ENCODE data around the gene TTC9B.

The TTC9B gene

DNA sequence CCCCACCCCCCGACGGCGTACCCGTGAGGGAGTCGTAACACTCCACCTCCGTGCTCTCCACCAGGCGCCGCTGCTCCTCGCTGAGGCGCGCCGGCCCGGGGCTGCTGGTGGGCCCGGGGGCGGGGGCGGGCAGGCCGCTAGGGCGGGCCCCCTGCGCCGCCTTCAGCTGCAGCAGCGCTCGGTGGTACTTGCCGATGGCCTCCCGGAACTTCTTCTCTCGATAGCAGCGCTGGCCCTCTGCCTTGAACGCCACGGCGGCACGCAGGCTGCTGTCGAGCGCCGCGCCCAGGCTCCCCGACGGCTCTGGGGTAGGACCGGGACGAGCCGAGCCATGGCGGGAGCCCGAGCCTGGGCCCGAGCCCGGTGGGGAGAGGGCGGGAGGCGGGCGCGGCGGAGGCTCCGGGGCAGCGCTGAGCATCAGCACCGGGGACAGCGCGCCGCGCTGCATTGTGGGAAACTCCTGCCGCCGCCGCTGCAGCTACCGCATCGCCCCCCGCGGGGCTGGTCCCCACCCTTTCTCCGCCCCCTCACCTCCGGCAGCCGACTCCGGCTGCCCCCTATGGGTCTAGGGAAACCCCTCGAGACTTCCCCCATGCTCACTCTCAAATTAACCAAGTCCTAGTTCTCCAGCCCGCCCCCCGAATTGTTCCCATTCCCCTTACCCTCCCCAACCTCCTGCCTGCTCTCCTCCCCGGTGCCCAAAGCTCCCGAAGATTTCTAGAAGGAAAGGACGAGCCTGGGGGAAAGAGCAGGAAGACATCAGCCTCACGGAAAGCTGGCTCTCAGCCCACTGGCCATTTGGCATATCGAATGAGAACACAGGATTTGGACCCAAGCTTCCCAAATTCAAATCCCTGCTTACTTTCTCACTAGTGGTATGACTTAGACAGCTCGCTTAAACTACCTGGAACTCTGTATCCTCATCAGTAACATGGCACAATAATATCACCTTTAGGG, at the start of gene TTC9B:
Gene TTC9B, minus strand, starts transcription at position 451 of the 957 bp plus-strand sequence. Its CDS starts 3 bp downstream, at position 448.
- no peak for DNase-seq

DNA sequence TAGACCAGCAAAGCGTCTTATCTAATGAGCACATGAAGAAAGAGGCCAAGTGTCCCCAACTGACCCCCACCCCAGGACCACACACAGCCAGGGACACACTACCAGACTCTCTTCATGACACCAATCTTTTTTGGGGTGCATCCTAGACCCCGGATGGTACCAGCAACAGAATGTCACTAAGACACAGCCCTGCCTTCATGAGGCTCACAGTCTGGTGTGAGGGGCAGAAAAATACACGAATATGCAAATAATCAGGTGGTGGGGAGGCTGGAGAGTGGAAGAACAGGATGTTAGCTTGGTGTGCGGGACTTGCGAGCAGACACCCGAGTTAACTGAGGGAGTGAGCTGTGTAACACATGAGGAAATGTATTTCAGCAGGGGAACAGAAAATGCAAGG, 49.4 kb upstream of the TTC9B start:
- DNase-seq: no peak

DNA sequence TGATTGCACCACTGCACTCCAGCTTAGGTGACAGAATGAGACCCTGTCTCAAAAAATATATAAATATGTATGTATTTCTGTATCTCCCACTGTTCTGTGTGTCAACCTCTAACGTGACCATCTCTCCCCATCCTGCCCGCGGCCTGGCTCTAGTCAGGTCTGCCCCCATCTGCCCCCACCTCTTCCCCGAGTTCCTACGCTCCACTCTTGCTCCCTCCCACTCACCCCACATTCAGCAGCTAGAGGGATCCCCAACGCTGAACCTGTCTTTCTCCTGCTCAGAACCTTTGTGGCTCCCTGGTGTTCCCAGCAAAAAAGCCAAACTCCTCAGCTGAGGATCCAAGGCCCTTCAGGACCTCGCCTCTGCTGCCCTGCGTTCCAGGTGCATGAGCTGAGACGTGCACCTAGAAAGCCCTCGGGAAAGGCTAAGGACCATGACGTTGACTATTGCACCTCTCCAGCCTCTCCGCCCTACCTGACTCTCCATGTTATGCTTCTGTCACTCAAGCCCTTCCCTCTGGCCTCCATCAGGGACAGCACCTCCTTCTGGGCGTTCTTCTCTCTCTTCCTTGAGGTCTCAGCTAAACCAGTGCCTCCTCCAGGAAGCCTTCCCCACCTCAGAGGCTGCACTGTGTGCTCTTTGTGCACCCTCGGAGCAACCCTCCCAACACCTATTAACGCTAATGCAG, 48.9 kb upstream of the TTC9B start:
- DNase-seq: no peak

DNA sequence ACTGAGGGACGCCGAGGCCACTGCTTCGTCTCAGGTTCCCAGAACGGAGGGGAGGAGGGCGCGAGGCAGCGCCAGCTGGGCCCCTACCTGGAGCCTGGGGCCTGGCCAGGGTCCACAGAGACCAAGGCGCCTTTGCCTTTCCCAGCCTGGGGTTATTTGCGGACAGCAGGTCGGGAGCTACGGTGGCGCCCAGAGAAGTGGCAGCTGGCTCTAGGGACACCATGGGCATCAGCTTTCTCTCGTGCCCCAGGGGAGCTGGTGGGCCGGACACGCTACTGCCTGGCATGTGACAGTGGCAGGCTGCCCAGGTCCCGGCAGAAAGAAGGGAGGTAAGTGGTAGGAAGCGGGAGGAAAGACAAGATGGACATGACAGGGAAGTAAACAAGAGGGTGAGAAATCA, 47.9 kb upstream of the TTC9B start:
- no peak for DNase-seq

DNA sequence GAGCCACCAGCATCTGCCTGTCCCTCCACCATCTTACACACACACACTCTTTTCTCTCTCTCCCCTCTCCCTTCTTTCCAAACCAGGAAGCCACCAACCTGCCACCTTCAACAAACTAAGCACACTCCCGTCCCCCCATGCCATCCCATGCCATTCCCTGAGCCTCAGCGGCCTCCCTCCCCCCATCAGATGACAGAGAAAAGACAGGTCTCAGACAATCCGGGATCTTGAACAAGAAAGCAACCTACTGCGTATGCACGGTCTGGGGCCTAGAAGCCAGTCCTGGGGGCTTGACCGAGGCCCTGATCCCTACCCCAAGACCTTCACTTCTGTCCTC, 47.5 kb upstream of the TTC9B start:
- no peak for DNase-seq

DNA sequence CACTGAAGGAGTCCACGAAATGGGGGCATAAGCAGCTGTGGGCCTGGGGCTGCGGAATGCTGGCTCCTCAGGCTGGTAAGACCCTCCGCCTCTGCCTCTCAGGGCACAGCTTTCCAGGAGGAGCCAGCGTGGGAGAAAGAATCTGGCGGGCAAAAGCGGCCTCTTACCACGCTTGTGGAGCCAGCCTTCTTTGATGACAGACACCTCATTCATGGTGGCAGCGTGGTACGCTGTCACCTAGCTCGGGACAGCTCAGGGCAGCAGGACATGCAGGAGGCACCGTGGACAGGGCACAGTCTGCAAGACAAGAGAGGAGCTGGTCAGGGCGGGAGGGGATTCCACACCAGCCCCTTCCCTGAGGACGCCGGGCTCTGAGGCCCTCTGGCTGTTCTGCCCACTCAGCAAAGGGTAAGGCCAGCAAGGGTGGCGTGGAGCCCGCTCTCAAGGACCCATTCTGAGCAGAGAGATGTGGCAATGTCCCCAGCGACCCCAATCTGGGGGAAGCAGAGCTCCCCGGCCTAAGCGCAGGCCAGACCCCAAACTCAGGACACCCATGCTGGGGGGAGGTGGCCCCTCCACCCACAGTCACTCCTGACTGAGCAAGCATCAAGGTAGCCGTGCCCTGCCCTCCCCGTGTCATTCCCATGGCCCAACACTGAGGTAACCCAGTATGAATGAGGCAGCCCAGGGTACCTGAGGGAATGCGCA, 47.0 kb upstream of the TTC9B start:
- no peak for DNase-seq

DNA sequence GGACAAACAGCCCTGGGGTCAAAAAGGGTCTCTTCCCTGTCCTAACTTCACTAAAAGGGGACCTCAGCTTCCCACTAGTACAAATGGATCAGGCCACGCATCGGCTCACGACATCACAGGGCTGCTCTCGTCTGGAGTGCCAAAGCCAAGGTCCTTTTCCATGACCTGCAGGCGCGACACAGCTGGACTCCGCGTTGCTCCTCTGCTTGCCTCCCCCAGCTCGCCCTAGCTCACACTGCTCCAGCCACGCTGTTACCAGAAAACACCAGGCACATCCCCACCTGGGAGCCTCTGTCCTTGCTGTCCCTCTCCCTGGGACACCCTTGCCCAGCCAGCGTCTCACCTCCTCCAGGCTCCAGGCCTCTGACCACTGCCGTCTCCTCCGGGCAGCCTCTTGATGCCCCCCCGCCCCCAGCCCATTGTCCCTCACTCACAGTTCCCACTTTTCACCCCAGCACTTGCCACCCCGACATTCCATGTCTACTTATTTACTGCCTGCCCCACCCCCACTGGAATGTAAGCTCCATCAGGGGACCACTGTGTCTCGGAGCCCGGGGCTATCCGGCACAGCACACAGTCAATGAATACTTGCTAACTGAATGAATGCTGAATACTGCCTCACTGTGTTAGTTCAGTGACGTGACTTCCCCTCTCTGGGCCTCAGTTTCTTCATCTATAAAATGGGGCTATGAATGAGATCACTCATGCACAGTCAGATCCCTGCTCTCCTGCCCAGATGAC, 46.3 kb upstream of the TTC9B start:
- no peak for DNase-seq

DNA sequence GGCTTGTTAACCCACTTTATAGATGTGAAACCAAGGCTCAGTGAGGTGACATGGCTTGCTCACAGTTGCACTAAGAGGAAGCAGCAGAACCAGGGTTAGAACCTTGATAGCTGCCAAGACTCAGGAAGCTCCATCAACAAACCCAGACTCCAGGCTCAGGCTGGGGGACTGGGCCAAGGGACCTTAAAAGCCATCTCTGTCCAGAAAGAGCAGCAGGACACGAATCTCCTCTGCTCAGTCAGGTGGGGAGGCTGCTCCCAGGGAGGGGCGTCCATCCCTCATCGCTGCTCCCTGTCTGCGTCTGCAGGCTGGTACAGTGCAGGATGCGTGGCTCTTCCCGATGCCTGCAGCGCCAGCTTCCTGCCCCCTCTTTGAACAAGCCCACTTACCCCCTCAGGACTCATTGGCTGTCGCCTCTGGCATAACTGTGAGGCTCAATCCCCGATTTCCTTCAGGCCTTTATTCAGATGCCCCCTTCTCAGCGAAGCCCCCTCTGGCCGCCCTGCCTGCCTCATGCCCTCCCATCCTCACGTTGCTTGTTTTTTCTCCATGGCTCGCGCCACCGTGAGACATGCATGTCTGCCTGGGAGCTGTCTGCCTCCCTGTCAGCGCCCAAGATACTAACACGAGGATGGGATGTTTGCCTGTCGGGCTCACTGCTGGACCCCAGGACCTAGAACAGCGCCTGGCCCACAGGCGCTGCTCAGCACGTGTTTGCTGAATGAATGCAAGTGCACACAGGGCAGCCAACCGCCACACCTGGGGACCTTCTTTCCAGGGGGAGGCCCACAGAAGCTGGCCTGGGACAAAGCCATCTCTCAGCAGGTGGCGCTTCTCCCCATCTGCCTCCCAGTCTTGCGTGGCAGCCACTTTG, 45.5 kb upstream of the TTC9B start:
- DNase-seq: no peak

DNA sequence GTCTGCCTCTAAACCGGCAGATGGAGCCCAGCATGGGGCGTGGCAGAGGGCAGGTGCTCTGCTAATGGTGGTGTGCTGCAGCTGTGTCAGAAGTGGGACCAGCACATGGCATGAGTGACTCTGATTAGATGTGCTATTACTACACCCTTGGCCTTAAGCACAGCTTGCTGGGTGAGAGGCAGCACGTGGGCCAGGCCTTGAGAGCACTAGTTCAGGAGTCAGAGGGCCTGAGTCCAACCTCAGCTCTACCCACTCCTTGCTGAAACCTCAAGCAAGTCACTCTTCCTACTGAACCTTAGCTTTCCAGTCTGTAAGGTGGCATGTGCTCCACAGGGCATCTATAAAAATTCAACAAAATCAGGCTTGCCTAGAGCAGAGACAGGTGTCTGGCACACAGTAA, 44.2 kb upstream of the TTC9B start:
- no peak for DNase-seq

DNA sequence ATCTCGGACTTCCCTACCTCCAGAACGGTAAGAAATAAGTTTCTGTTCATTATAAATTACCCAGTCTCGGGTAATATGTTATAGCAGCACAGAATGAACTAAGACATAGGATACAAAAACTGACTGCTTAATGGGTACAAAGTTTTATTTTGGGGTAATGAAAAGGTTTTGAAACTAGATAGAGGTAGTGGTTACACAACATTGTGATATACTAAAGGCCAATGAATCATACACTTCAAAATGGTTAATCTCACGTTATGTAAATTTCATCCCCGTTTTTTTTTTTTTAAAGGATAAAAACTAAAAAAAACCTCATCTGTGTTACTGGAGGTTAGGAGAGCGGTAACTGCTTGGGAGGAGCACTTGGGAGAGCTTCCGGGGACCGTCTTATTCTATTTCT, 43.4 kb upstream of the TTC9B start:
- DNase-seq: no peak

DNA sequence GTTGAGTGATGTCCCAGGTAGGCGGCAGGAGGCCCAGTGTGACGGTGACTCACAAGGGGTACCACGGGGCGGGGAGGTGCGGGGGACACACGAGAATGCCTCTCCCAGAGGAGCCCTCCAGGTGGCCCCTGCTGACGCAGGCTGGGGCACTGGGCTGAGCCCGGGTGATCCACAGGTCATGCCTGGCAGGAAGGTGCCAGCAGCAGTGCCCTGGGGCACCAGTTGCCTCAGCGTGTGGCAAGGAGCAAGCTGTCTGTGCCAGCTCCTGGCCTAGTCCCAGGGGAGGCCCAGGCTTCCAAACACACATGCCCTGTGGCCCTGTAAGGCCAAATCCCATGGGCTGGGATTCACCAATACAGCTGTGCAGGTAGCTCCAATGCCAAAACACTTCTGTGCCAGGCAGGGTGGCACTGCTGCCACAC, 38.9 kb upstream of the TTC9B start:
- DNase-seq: no peak

DNA sequence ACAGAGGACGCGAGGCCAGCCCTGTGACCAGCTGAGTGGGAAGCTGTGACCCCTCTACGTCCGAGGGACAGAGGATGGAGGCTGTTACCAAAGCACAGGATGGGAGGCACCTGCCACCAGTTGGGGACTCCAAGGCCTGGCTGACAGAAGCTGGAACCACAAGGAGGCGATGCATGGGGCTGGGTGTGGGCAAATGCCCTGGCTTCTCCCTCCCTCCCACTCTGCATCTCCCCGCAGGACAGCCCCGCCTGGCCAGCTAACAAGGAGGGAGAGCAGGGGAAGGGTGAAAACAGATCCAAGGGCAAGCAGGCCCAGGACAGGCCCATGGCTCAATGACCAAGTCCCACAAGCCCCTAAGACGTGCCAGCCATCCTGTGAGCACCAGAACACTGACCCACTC, 38.3 kb upstream of the TTC9B start:
- no peak for DNase-seq

DNA sequence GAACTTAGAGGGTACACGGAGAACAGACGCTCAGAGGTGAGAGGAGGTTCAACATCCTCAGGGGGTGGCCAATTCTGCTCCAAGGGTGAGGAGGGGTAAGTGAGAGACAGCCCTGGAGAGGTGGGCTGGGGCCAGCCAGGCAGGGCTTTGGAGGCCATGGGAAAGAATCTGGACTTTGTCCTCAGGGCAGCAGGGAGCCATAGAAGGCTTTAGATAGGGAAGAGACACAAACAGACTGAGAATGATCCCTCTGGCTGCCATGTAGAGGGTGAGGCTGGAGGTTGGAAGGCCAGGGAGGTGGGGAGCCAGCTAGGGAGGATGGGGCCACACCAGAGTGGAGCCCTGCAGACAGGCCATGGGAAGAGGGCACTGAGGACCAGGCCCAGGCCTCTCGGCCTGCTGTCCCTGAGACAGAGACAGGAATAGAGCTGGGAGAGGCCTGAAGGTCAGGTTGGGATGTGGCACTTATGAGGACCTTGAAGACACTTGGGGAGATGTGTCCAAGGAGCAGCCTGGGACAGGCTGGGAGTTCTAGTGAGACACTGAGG, 37.5 kb upstream of the TTC9B start:
- DNase-seq: no peak

DNA sequence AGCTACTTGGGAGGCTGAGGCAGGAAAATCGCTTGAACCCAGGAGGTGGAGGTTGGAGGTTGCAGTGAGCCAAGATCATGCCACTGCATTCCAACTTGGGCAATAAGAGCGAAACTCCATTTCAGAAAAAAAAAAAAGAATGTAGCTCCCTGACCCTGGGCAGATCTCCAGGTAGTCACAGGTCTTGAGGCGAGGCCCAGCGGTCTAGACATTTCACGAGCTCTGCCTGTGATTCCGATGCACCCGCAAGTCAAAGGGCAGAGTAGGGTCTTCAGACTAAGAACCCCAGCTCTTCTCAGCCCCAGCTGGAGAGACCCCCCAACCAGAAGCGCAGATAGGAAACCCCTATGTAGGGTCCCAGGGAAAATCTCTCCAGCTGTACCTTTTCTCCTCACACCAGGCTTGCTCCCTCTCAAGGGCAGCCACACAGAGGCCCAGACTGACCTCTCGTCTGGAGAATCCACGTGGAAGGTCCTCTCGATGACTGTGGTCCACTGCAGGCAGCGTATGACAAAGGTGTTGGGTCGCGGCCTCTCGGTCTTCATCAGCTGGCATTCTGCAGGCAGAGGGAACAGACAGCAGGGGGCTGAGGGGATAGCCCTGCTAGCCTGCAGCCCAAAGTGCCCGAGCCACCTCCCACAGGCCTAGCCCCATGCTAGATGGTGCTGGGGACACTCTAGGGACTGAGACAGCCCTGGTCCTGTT, 36.7 kb upstream of the TTC9B start:
- DNase-seq: no peak

DNA sequence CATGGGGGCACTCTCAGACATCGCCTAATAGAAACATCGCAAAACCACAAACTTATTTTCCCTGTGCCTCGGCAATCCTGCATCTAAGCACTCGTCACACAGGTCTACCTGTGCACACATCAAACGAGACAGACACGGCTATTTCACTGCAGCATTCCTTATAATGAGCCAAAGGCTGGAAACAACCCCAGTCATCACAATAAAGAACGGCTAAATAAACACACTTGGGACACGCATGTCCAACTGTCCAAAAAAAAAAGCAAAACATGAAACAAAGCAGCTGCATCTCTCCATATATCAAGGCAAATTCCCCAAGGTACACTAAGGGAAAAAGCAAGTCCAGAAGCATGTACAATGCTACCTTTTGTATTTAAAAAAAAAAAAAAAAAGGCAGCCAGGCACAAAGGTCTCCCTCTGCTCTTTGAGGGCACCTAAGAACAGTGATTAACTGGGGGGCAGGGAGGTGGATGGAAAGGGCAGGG, 35.5 kb upstream of the TTC9B start:
- DNase-seq: no peak

DNA sequence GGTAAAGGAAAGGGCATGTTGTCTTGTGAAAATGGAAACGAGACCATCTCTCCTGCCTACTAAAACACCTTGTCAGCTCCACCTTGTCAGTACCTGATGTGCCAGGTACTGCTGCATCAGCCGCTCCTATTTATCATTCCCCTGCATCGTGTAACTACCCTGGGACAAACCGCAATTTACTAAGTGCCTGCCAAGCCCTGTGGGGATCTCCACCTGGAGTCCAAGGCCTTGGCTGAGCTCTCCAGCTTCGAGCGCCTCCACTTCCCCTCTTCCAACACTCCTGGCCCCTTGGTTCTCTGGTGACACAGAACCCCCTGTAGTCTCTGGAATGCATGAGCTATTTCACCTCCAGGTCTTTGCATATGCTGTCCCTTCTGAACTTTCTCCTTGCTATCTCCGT, 34.2 kb upstream of the TTC9B start:
- no peak for DNase-seq

DNA sequence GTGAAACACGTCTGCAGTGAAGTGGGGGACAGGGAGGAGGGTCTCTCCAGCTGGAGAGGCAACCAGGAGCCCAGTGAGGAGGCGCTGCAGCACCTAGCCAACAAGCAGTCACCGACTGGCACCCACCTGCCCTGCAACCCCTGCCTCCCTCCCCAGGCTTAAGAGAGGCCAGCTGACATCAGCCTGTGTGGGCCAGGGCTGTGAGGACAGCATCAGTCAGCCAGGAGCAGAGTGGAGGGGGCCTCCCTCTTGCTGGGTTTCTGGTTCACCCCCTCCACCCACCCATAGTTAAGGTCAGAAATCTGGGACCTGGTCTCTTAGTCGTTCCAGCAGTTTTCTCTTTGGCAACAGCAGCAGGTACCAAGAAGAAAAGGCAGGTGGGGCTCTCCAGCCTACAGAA, 33.8 kb upstream of the TTC9B start:
- DNase-seq: no peak

DNA sequence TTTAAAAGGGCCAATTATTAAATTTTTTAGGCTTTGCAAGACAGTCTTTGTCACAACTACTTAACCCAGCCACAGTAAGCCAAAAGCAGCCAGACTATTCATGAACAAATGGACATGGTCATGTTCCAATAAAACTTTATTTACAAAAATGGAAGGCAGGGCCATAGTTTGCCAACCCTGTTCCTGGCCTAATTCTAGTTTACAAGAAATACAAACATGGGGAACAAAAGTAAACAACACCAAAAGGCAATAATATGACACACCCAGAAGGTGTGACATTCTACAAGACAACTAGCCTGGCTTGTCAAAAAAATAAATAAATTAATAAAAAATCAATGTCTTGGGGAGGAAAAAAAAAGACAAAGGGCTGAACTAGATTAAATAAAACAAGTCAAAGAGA, 33.1 kb upstream of the TTC9B start:
- no peak for DNase-seq

DNA sequence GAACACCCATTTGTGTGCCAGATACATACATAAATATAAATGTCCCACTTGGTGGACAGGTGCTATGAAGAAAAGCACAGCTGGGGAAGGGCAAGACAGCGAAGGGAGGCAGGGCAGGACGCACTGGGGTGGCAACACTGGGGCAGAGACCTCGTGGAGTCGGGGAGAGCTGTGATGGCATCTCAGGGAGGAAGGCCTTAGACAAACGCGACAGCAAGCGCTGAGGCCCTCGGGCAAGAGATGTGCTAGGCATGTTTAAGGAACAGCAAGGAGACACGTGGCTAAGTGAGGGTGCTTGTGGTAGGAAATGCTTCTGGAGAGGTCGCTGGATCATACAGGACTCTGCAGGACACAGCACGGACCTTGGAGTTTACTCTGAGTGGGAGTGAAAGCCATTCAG, 31.6 kb upstream of the TTC9B start:
- no peak for DNase-seq

DNA sequence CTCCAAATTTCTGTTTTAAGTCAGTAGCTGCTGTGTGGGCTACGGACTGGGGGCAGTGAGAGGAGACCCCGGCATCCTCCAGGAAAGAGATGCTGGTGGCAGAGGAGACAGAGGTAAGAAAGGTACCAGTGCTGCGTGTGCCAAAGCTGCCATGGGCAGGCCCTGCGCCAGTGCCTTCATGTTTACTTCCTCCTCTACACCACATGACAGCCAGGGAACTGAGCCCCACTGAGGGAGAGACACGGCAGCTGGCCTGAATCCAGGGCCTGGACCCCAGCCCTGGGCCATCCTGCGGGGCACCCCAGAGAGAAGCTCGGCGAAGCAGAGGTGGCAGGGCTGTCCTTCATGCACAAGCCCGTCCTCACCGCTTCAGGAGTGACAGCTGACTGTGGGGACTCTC, 31.0 kb upstream of the TTC9B start:
- DNase-seq: no peak

DNA sequence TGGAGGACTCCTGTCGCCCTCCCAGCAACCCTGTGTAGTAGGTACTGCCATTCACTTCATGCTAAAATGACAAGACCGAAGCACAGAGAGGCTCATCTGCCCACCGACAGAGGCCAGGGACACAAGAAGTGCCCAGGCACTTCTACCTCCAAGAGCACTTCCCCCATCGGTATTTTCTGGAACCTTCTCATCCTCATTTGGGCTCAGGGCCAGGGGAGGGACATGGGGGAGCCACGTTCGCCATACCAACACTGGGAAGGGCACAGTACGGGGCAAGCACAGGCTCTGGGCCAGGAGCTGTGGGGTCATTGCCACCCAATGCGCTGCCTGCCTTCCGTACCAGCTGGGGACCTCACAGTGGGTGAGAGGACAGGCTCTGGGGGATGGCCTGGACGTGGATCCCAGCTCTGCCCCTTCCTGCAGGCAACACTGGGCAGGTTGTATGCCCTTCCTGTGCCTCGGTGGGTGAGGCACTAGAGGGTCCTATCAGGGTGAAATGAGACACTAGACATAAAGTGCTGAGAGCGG, 29.6 kb upstream of the TTC9B start:
- no peak for DNase-seq
